HCT116 (cell line): ENCODE measurements around the gene HHAT. TPM values are rescaled to one million over a fixed set of nuclear protein-coding genes. Genes with fewer than 3 reads are reported as not detected.

ENCODE experiments used
- ATAC-seq: fragments of 200-7000 bp; cut with Tn5 transposase; 2 replicates; pipeline ENCODE4 v1.9.1; 2020; ENCODE audit warnings: mild to moderate bottlenecking, moderate library complexity
- BruUV-seq: library from RNA; stranded (reverse); fragments of 400-500 nt; replicated peaks from 2 replicates; lab custom pipeline; 2021; lab: Mats Ljungman, UMichigan
- CTCF ChIA-PET: fragments of 300-600 bp; sonication (Branson Sonifier 250); formaldehyde crosslinking; loops from one replicate; lab custom pipeline; 2021; ENCODE audit warnings: antibody characterized with exemption; lab: Charles Lee
- POLR2A ChIA-PET: fragments of 300-600, 350-600 bp; sonication (Branson Sonifier 250); formaldehyde crosslinking; loops from one replicate; lab custom pipeline; 2021; ENCODE audit warnings: antibody characterized with exemption; lab: Charles Lee
- RAD21 ChIA-PET, 2 experiments: fragments of 300-600 bp; sonication (Branson Sonifier 250); formaldehyde crosslinking; loops; one replicate each; lab custom pipeline; 2023; ENCODE audit warnings: low total read pairs in 2 of 2; ENCODE audit not compliant: uncharacterized antibody in 2 of 2, unreplicated experiment in 2 of 2, low non-redundant PET in 1 of 2; lab: Charles Lee
- DNase-seq: peaks from one replicate; pipeline ENCODE4 v3.0.0-alpha.2; 2010; ENCODE audit warnings: low read depth, low spot score
- H2AFZ ChIP-seq: fragments of 200-600 bp; shearing (Covaris generic), sonication (generic); 2 replicates; pipeline ENCODE4 v1.6.1; 2017; ENCODE audit warnings: low read depth, mixed run types, mixed read lengths, antibody characterized with exemption, low read length; ENCODE audit not compliant: poor library complexity, severe bottlenecking
- H3K27ac ChIP-seq: 2 replicates; pipeline ENCODE4 v1.5.1; 2012; ENCODE audit warnings: low read depth, low read length
- H3K27me3 ChIP-seq: fragments of 200-600 bp; sonication (generic); 2 replicates; pipeline ENCODE4 v1.6.1; 2016; ENCODE audit warnings: mixed run types, low read length, mixed read lengths; ENCODE audit not compliant: insufficient read depth
- H3K36me3 ChIP-seq, 2 experiments: fragments of 200-500 bp in 1 of 2; fragments of 200-600 bp in 1 of 2; sonication (Bioruptor generic) in 1 of 2; sonication (generic) in 1 of 2; 2 replicates each; pipeline versions ENCODE4 v1.5.1 to v1.6.1; 2014 to 2016; ENCODE audit warnings: low read length in 2 of 2, inconsistent platforms in 1 of 2, mixed read lengths in 1 of 2, mixed run types in 1 of 2; ENCODE audit not compliant: insufficient read depth in 2 of 2, control insufficient read depth in 1 of 2
- H3K4me1 ChIP-seq, 2 experiments: fragments of 200-600 bp in 1 of 2; sonication (generic) in 1 of 2; 2 replicates each; pipeline versions ENCODE4 v1.5.1 to v1.6.1; 2012 to 2017; ENCODE audit warnings: low read length in 2 of 2, inconsistent platforms in 1 of 2, mild to moderate bottlenecking in 1 of 2, mixed read lengths in 1 of 2, mixed run types in 1 of 2, moderate library complexity in 1 of 2; ENCODE audit not compliant: insufficient read depth in 2 of 2, control insufficient read depth in 1 of 2
- H3K4me2 ChIP-seq: fragments of 200-600 bp; sonication (generic); 2 replicates; pipeline ENCODE4 v1.6.1; 2017; ENCODE audit warnings: mixed run types, low read length, mixed read lengths
- H3K4me3 ChIP-seq, 2 experiments: fragments of 200-600 bp in 1 of 2; sonication (generic) in 1 of 2; replicated peaks in 1 of 2; 2 replicates each; pipeline ENCODE4 v1.5.1; 2011 to 2016; ENCODE audit warnings: low read length in 2 of 2, control low read depth in 1 of 2, low read depth in 1 of 2, mild to moderate bottlenecking in 1 of 2, mixed read lengths in 1 of 2, mixed run types in 1 of 2
- H3K79me2 ChIP-seq: fragments of 200-600 bp; sonication (generic); 2 replicates; pipeline ENCODE4 v1.6.1; 2017; ENCODE audit warnings: mild to moderate bottlenecking, mixed run types, low read length, moderate library complexity, mixed read lengths; ENCODE audit not compliant: insufficient read depth
- H3K9ac ChIP-seq: fragments of 200-600 bp; sonication (generic); 2 replicates; pipeline ENCODE4 v1.6.1; 2016; ENCODE audit warnings: low read length, mixed read lengths
- H3K9me2 ChIP-seq: fragments of 200-600 bp; sonication (generic), shearing (Covaris generic); 2 replicates; pipeline ENCODE4 v1.6.1; 2017; ENCODE audit warnings: mixed run types, mild to moderate bottlenecking, moderate library complexity; ENCODE audit not compliant: insufficient read depth
- H3K9me3 ChIP-seq, 2 experiments: fragments of 200-500 bp in 1 of 2; fragments of 200-600 bp in 1 of 2; sonication (Bioruptor generic) in 1 of 2; sonication (generic) in 1 of 2; 2 replicates each; pipeline ENCODE4 v1.6.1; 2014 to 2017; ENCODE audit warnings: low read length in 2 of 2, mixed read lengths in 2 of 2, inconsistent platforms in 1 of 2, low read depth in 1 of 2, mild to moderate bottlenecking in 1 of 2, mixed run types in 1 of 2, moderate library complexity in 1 of 2; ENCODE audit not compliant: control insufficient read depth in 1 of 2, insufficient read depth in 1 of 2
- H4K20me1 ChIP-seq: fragments of 200-600 bp; sonication (generic), shearing (Covaris generic); 2 replicates; pipeline ENCODE4 v1.6.1; 2017; ENCODE audit warnings: mixed run types, mild to moderate bottlenecking, moderate library complexity; ENCODE audit not compliant: insufficient read depth
- ATF3 ChIP-seq: IDR thresholded peaks from 2 replicates; pipeline ENCODE4 v1.6.1; 2012
- CBX3 ChIP-seq: IDR thresholded peaks from 2 replicates; pipeline ENCODE4 v1.6.1; 2012; ENCODE audit warnings: low read depth
- CTCF ChIP-seq, 3 experiments: fragments of 200-600 bp in 1 of 3; sonication (generic) in 1 of 3; IDR thresholded peaks in 2 of 3; conservative IDR thresholded peaks in 1 of 3; 2 replicates each; pipeline ENCODE4 v1.5.1; 2012 to 2017; ENCODE audit warnings: low read depth in 2 of 3, low read length in 2 of 3, antibody characterized with exemption in 1 of 3, borderline replicate concordance in 1 of 3, control low read depth in 1 of 3, mild to moderate bottlenecking in 1 of 3, mixed read lengths in 1 of 3, mixed run types in 1 of 3, moderate library complexity in 1 of 3; ENCODE audit not compliant: insufficient read depth in 1 of 3
- ELF1 ChIP-seq: IDR thresholded peaks from 2 replicates; pipeline ENCODE4 v1.6.1; 2012; ENCODE audit warnings: low read depth, borderline replicate concordance
- EZH2phosphoT487 ChIP-seq: fragments of 200-600 bp; IDR thresholded peaks from 2 replicates; pipeline ENCODE4 v1.6.1; 2018; ENCODE audit warnings: antibody characterized with exemption, borderline replicate concordance
- JUND ChIP-seq: IDR thresholded peaks from 2 replicates; pipeline ENCODE4 v1.6.1; 2012
- POLR2A ChIP-seq: IDR thresholded peaks from 2 replicates; pipeline ENCODE4 v1.7.0; 2011; ENCODE audit warnings: borderline replicate concordance; ENCODE audit not compliant: insufficient read depth, insufficient read length; ENCODE audit errors: extremely low read depth
- SRF ChIP-seq: IDR thresholded peaks from 2 replicates; pipeline ENCODE4 v1.6.1; 2012; ENCODE audit warnings: low read depth
- TCF7L2 ChIP-seq: IDR thresholded peaks from 2 replicates; pipeline ENCODE4 v1.7.0; 2011; ENCODE audit warnings: borderline replicate concordance, inconsistent platforms; ENCODE audit not compliant: insufficient read depth, insufficient read length; ENCODE audit errors: extremely low read depth
- ZFX ChIP-seq: fragments of 450-650 bp; IDR thresholded peaks from 2 replicates; pipeline ENCODE4 v1.6.1; 2017
- intact Hi-C: fragments of 100-400 bp; cut with micrococcal nuclease; formaldehyde crosslinking; loops from 2 replicates; pipeline ENCODE4 v1.10.0; 2022
- total RNA-seq: library from RNA; stranded (reverse); gene quantifications from one replicate; pipeline ENCODE4 v1.2.1, GENCODE V29; 2021; ENCODE audit not compliant: unreplicated experiment

The HHAT gene
- total RNA-seq, 1 experiment from 2014 or later: 2.7 TPM

DNA sequence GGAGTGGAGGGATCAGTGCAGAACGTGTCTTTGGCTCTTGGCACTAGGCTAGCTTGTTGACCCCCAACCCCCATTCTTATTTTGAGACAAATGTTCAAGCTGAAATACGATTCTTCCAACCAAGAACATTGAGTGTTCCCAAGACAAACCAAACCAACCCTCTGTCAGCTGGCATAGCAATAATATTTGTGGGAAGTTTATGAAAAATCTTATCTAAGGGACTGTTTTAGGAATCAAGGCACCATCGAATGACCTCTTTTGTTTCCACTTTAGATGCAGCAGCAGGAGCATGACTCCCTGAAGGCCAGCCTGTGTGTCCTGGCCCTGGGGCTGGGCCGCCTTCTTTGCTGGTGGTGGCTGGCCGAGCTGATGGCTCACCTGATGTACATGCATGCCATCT lies 89.2 kb downstream of the HHAT start:
- DNase-seq (no peak), ATAC-seq (no peak)
- H4K20me1 ChIP-seq: no peaks in the 10 kb centered on the region
- H2AFZ ChIP-seq: no peak overlapping the region
- ChIA-PET RAD21 (no interaction called here), POLR2A (no interaction called here), CTCF (interaction anchor here (1.1 kb wide), 1 partner anchor 717 kb away, joined by 3 read pairs; no protein-coding TSS in a partner anchor)
- no peaks in the 10 kb centered on the region for H3K79me2 ChIP-seq
- H3K9me2 ChIP-seq: no peaks in the 10 kb centered on the region
- no peaks in the 10 kb centered on the region for H3K9me3 ChIP-seq
- H3K9ac ChIP-seq: no peak overlapping the region
- intact Hi-C loops: no loop called here
- H3K4me1 ChIP-seq: no peaks in the 10 kb centered on the region
- no peak overlapping the region for H3K4me2 ChIP-seq
- H3K36me3 ChIP-seq: no peaks in the 10 kb centered on the region
- no peak overlapping the region for H3K4me3 ChIP-seq
- H3K27me3 ChIP-seq: no peaks in the 10 kb centered on the region
- H3K27ac ChIP-seq: no peak overlapping the region
- BruUV-seq: no TSS peak
- no peak for TF ChIP-seq CTCF (IDR thresholded peaks at IDR 0.05 in 2 of 3, conservative IDR thresholded peaks at IDR 0.05 in 1 of 3; ENCODE audit: borderline replicate concordance in 1 of 3, insufficient read depth in 1 of 3, low read depth in 2 of 3, low read length in 2 of 3)
- no peak for TF ChIP-seq POLR2A
- no peak for TF ChIP-seq EZH2phosphoT487
- no peak for TF ChIP-seq ZFX
- no peak for TF ChIP-seq SRF
- TF ChIP-seq CBX3: no peak
- no peak for TF ChIP-seq TCF7L2
- no peak for TF ChIP-seq ELF1
- no peak for TF ChIP-seq JUND
- TF ChIP-seq ATF3: no peak
